HG03108 (cell line): ENCODE measurements around the gene PACS1.
"Not testable (repeated sequence)": the region's sequence is repeated elsewhere in the genome, so short reads cannot be mapped to it uniquely, and the experiment has no call there.

ENCODE experiments used
- ATAC-seq: cut with Tn5 transposase; IDR thresholded peaks from one replicate; pipeline ENCODE4 v1.9.1; 2021; ENCODE audit warnings: moderate library complexity; ENCODE audit not compliant: unreplicated experiment

Gene PACS1

DNA sequence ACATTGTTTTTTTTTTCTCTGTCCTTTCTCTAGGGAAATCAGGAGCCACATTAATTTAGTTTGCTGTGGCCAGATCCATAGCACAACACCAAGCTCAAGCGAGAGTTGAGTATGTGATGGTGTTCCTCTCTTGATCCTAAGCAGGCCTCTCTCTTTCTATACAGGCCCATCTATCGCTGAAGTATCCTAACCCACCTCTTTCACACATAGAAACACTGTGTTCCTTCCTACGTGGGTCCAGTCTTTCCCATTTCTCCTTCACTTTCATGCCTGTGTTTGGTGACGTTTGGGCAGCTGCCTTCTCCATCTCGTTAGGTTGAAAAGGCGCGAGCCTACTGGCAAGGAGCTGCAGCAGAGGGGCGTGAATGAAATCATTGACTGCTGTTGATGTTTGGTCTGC lies 2.4 kb downstream of the PACS1 start:
- ATAC-seq: no peak

DNA sequence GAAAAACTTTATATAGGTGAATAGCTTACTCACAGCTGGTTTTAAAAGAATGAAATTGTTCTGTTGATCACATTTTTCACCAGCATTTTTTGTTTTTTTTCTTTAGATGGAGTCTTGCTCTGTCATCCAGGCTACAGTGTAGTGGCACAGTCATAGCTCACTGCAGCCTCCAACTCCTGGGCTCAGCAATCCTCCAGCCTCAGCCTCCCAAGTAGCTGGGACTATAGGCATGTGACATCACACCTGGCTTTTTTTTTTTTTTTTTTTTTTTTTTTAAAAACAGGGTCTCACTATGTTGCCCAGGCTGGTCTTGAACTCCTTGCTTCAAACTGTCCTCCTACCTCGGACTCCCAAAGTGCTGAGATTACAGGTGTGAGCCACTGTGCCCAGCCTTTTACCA lies 3.6 kb downstream of the PACS1 start:
- no peak for ATAC-seq

DNA sequence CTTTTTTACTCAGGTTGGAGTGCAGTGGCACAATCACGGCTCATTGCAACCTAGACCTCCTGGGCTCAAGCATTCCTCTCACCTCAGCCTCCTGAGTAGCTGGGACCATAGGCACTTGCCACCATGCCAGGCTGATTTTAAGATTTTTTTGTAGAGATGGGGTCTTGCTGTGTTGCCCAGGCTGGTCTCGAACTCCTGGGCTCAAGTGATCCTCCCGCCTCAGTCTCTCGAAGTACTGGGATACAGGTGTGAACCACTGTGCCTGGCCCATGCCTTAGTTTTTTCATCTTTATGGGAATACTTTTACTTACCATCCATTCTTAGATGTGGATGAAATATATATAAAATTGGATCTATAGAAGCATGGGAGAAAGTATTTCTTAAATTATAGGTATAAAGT lies 5.2 kb downstream of the PACS1 start:
- no peak for ATAC-seq

- ATAC-seq: no peak
Measured at GRCh38 chr11:66076561-66076960, 6.5 kb downstream of the PACS1 start.

- no peak for ATAC-seq
Measured at GRCh38 chr11:66077927-66078326, 7.9 kb downstream of the PACS1 start.

DNA sequence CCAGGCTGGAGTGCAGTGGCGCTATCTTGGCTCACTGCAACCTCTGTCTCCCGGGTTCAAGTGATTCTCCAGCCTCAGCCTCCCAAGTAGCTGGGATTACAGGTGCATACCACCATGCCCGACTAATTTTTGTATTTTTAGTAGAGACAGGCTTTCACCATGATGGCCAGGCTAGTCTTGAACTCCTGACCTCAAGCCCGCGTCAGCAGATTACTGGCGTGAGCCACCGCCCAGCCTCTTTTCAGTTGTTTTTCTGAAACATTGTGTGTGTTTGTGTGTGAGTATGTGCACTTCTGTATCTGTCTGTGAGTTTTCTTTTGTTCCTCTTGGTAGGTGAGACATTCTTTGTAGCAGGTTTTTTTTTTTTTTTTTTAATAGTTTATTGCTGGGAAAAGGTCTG lies 8.9 kb downstream of the PACS1 start:
- not testable (repeated sequence) for ATAC-seq

DNA sequence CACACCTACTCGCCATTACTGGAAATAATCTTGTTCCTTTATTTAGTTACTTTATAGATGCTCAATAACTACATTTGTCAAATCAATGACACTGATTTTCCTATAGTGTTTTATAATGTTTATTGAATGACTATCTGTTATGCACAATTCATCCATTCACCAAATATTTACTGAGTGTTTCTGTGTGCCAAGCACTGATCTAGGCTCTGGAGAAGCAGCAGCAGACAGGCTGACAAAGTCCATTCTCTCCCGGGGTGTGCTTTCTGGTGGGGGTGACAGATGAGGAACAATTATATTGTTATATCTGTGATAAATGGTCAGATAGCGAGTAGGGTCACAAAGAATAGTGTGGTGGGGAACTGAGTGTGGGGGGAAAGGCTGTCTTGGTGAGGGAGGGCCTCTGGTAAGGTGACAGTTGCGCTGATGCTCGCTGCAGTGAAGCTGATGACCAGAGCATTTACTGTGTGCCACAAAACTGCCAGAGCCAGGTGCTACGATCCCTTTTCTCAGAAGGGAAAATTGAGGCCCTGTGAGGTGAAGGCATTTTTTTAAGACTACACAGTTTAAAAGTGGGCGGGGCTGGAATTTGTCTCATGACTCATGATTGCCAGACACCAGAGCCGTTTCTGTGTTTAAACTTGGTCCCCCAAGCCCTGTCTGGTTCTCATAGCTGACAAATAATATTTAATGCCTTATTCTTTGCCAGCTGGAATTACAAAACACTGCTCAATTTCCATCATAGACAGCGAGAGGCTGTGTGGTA lies 10.2 kb downstream of the PACS1 start:
- ATAC-seq: no peak

DNA sequence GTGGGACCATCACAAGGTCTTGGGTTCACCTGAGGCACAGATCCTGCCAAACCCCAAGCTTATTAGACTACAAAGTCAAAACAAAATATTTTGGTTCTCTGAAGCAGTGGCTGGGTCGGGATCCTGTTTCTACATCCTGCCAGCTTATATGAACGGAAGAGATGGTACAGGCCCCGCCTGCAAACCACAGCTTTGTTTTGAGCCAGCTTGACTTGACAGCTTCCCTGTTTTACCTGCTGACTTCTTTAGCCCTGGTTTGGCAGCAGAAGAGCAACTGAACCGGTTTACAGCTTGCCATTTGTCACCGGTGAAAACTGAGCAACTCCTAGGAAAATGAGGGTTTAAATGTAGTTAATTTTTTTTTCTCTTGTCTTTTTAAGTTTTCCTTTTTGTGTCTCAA lies 11.4 kb downstream of the PACS1 start:
- ATAC-seq: peak; percentile 73

- ATAC-seq: no peak
Measured at GRCh38 chr11:66082946-66083698, 13.1 kb downstream of the PACS1 start.

GRCh38 chr11:66083767-66084166 lies 13.7 kb downstream of the PACS1 start:
- ATAC-seq: no peak

- ATAC-seq: no peak
Measured at GRCh38 chr11:66084821-66085475, 14.9 kb downstream of the PACS1 start.

DNA sequence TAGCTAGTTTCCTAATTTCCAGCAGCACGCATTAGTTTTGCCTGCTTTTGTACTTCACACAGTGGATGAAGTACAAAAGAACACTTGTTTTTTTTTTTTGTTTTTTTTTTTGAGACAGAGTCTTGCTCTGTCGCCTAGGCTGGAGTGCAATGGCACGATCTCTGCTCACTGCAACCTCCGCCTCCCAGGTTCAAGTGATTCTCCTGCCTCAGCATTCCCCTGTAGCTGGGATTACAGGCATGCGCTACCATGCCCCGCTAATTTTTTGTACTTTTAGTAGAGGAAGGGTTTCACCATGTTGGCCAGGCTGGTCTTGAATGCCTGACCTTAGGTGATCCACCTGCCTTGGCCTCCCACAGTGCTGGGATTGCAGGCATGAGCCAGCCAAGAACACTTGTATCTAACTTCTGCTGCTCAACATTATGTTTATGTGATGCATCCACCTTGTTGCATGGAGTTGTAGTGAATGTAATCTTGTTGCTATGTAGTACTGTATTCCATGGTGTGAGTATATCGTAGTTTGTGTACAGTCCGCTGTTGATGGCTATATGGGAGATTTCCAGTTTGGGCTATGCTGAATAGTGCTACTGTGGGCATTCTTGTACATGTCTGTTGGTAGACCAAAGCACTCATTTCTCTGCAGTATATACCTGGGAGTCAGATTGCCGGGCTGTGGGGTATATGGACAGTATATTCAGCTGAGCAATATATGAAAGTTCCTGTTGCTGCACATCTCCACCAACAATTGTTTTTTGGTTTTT lies 17.3 kb downstream of the PACS1 start:
- ATAC-seq: no peak

DNA sequence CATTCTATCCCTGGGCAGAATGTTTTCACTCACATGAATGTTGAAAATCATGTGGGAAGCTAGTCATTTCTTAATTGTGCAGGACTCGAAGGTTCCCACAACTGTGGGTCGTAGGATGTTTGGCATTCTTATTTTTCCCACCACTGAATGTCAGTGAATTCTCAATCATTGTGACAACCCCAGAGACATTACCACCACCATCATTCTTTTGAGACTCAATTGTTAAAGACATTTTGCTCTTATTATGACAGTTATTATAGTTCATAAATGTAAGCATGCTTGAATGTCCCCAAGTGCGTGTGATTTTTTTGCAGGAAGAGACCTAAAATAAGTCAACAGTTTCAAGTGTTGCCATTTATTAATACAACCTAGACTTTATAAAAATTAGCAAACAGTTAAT lies 19.0 kb downstream of the PACS1 start:
- ATAC-seq: no peak

- ATAC-seq: no peak
Measured at GRCh38 chr11:66090288-66090687, 20.2 kb downstream of the PACS1 start.

GRCh38 chr11:66092125-66092524 lies 22.1 kb downstream of the PACS1 start:
- not testable (repeated sequence) for ATAC-seq

- not testable (repeated sequence) for ATAC-seq
Measured at GRCh38 chr11:66099746-66100145, 29.7 kb downstream of the PACS1 start.

GRCh38 chr11:66100272-66101065 lies 30.4 kb downstream of the PACS1 start:
- peak; percentile 84 for ATAC-seq

DNA sequence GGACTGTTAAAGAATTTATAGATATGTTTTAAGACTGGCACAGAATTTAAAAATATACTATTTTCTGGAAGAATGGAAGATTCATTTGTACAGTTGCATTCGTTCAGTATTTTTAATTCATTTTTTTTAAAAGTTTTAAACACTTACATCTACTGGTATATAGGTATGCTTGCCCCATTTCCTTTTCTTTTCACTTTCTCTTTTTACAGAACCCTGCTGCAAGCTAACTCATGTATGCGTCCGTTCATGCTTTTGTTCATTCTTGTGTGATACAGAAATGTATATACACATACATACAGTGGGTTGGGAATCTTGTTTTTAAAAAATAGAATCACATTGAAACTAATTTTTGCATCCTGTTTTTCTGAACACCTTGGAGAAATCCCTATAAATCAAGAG lies 31.0 kb downstream of the PACS1 start:
- no peak for ATAC-seq

GRCh38 chr11:66104057-66104638 lies 34.1 kb downstream of the PACS1 start:
- ATAC-seq: no peak
